Testis (tissue), 3 donors: Measurements from ENCODE around the gene TGFA. TPM values are rescaled to one million over a fixed set of nuclear protein-coding genes. Genes with fewer than 3 reads are reported as not detected.

Experiments used
- DNase-seq: peaks from one replicate; pipeline ENCODE4 v3.0.0-alpha.2; 2019
- H3K27ac ChIP-seq, 2 donors: fragments of 200-600 bp; sonication (generic); one replicate each; pipeline ENCODE4 v1.5.1; 2019
- H3K27me3 ChIP-seq: fragments of 200-600 bp; sonication (generic); one replicate; pipeline ENCODE4 v1.5.1; 2019
- H3K36me3 ChIP-seq: fragments of 200-600 bp; sonication (generic); one replicate; pipeline ENCODE4 v1.5.1; 2017; ENCODE audit warnings: low read depth; ENCODE audit errors: missing control alignments
- H3K4me1 ChIP-seq: fragments of 200-600 bp; sonication (generic); one replicate; pipeline ENCODE4 v1.5.1; 2019
- H3K4me3 ChIP-seq, 2 donors: fragments of 200-600 bp; sonication (generic); one replicate each; pipeline ENCODE4 v1.5.1; 2017 to 2019
- H3K9me3 ChIP-seq: fragments of 200-600 bp; sonication (generic); one replicate; pipeline ENCODE4 v1.5.1; 2017
- POLR2A ChIP-seq: fragments of 450-650 bp; IDR thresholded peaks from one replicate; pipeline ENCODE4 v1.6.1; 2017; ENCODE audit warnings: antibody characterized with exemption, mild to moderate bottlenecking, moderate library complexity
- WGBS, 2 donors: methylation state at CpG; one replicate each; pipeline ENCODE4 v1.1.5; 2018; 5-methylcytosine and 5-hydroxymethylcytosine counted together
- intact Hi-C: fragments of 100-400 bp; cut with DNase I; formaldehyde crosslinking; loops from one replicate; pipeline ENCODE4 v1.15.1; 2023; ENCODE audit warnings: low total_unique reads
- polyA plus RNA-seq: library from polyadenylated mRNA; stranded (reverse); fragments of 350-450 nt; fragmentation: Illumina TruSeq; extraction: RNeasy Lipid Tissue Mini Kit (QIAGEN cat#74804); gene quantifications from one replicate; pipeline ENCODE4 v1.2.3, GENCODE V29; 2014; ENCODE audit warnings: low read depth, low replicate concordance; ENCODE audit not compliant: insufficient read depth
- total RNA-seq, 2 donors: library from RNA; depleted of rRNA; stranded (reverse); fragments of >200 nt; gene quantifications; one replicate each; pipeline ENCODE4 v1.2.3, GENCODE V29; 2016
- TF ChIP-seq, protein P1 (sequence below), 3 experiments: fragments of 450-650 bp in 2 of 3; fragments of 200-600 bp in 1 of 3; sonication (generic) in 1 of 3; IDR thresholded peaks; one replicate each; pipeline ENCODE4 v1.5.1; 2016 to 2019; ENCODE audit warnings: antibody characterized with exemption in 3 of 3, mild to moderate bottlenecking in 2 of 3, moderate library complexity in 1 of 3

Gene TGFA
- total and polyA plus RNA-seq, 3 donors from 2014 or later, result 0.62 to 5.1 (median 1.3) TPM

DNA sequence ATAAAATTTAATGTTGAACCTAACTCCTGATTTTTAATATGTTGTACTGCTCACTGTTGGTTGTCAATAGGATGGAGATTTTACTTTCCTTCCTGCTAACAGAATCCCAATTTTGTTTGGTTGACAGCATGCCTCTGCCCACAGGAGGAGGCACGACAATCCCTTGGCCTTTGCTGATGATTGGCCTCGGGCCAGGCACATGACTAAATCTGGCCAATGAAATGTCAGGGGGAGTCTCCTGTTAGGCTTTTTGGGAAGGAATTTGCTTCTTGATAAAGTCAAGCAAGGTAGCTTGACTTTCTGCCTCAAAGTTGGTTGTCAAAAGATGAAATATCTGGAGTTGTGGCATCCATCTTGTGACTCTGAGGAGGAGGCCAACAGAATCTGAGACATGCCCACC is 6.8 kb upstream of the TGFA start:
- Histone ChIP-seq H3K9me3 (no peaks in the 10 kb centered on the region), H3K4me3 (no peak overlapping the region), H3K27ac (no peak overlapping the region), H3K36me3 (no peaks in the 10 kb centered on the region), H3K4me1 (peaks cover 9% of the 10 kb centered on the region), H3K27me3 (no peaks in the 10 kb centered on the region)
- 66 to 88% methylated on average over 2 of the region's 2 CpGs for WGBS, 2 donors
- no peak for DNase-seq
- no peak for TF ChIP-seq POLR2A
- TF ChIP-seq, protein P1, sequence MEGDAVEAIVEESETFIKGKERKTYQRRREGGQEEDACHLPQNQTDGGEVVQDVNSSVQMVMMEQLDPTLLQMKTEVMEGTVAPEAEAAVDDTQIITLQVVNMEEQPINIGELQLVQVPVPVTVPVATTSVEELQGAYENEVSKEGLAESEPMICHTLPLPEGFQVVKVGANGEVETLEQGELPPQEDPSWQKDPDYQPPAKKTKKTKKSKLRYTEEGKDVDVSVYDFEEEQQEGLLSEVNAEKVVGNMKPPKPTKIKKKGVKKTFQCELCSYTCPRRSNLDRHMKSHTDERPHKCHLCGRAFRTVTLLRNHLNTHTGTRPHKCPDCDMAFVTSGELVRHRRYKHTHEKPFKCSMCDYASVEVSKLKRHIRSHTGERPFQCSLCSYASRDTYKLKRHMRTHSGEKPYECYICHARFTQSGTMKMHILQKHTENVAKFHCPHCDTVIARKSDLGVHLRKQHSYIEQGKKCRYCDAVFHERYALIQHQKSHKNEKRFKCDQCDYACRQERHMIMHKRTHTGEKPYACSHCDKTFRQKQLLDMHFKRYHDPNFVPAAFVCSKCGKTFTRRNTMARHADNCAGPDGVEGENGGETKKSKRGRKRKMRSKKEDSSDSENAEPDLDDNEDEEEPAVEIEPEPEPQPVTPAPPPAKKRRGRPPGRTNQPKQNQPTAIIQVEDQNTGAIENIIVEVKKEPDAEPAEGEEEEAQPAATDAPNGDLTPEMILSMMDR (IDR thresholded peaks at IDR 0.05), result no peak
- intact Hi-C loops, result no loop called here

DNA sequence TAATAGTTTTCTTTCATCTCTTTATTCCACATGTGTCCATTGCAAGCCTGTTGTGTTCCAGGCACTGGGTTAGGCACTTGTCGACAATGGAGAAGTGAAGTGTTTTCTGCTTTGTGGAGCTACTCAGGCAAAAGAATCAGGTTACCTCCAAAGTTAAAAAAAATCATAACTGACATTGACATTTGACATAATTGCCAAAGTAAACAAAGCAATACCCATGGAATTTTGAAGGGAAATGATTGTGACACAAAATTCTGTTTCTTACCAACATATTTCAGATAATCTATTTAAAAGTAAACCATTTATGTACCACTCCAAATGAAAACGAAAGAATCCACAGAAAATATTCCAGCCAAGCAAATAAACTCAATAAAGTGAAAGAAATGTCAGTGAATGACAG is 6.4 kb upstream of the TGFA start:
- DNase-seq, result no peak
- intact Hi-C loops, result no loop called here
- Histone ChIP-seq H3K4me3 (no peak overlapping the region), H3K9me3 (no peaks in the 10 kb centered on the region), H3K36me3 (no peaks in the 10 kb centered on the region), H3K4me1 (peaks cover 9% of the 10 kb centered on the region), H3K27ac (no peak overlapping the region), H3K27me3 (no peaks in the 10 kb centered on the region)
- 80 to 91% methylated on average over 2 of the region's 2 CpGs for WGBS, 2 donors
- TF ChIP-seq, protein P1 (IDR thresholded peaks at IDR 0.05), result no peak
- TF ChIP-seq POLR2A, result no peak

DNA sequence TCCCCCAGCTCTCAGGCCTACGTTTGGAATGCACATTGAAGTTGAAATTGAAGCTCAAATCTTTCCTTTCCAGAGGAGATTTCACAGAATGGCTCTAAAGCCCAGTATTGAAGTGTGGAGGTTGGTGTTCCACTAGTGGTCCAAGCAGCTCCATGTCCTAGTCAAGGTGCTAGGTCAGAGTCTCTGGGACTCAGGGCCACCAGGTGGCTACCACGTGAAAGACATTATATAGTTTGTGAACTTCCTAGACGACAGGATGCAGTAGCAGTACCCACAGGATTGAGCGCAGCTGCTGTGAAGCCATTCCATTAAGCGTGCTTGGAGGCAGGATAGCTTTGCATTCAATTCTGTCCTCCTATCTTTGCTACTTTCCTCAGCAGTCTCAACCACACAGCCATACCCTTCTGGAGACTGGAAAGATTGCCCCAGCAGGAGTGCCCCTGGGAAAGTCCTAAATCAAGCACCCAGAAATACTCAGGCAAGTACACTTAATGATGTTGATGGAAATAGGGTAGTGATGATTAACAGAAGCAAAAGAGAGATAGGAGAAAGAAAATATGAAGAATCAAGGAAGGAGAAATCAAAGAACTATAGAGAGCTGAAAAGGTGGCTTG is 4.7 kb upstream of the TGFA start:
- 55 to 61% methylated on average over 5 of the region's 5 CpGs for WGBS, 2 donors
- DNase-seq, result no peak
- intact Hi-C loops, result no loop called here

DNA sequence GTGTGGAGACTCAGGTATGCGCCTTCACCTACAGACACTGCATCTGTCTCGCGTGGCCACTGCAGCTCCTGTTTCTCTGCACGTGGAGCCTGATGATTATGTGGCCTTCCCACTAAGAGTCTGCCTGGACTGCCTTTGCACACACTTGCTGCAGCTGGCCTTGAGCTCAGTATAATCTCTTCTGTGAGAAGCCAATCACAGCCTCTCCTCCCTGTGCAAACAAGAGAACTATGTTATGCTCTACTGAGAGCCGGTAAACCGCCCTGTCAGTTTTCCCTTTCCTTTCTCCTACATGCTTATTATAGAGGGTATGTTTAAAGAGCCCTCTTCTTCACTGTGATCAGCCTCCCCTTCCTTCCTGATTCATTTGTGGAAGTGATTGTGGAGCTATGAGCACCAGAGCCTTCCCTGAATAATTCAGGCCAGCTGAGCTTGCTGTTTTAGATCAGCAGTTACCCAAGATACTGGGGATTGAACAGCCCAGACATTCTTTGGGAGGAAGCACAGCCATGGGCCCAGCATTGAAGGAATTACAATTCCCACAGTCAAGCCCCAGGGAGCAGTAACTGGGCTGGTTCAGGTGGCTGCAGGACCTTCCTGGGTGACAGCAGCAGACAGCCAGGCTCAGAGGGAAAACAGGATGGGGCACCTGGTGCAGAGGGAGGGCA is 3.7 kb upstream of the TGFA start:
- intact Hi-C loops, result no loop called here
- WGBS, 2 donors, result 29 to 47% methylated on average over 6 of the region's 6 CpGs
- no peak overlapping the region for H3K27ac ChIP-seq
- peaks cover 9% of the 10 kb centered on the region for H3K4me1 ChIP-seq
- DNase-seq, result peak; percentile 50
- TF ChIP-seq POLR2A, result no peak
- TF ChIP-seq, protein P1 (IDR thresholded peaks at IDR 0.05), result no peak
- no peak overlapping the region for H3K4me3 ChIP-seq
- no peaks in the 10 kb centered on the region for H3K36me3 ChIP-seq
- H3K9me3 ChIP-seq, result no peaks in the 10 kb centered on the region
- no peaks in the 10 kb centered on the region for H3K27me3 ChIP-seq

More for the DNA sequence above, 4.7 kb upstream of the TGFA start:
- H3K27ac ChIP-seq, result no peak overlapping the region
- H3K9me3 ChIP-seq, result no peaks in the 10 kb centered on the region
- no peak for TF ChIP-seq POLR2A
- TF ChIP-seq, protein P1 (IDR thresholded peaks at IDR 0.05), result no peak
- H3K36me3 ChIP-seq, result no peaks in the 10 kb centered on the region
- H3K4me1 ChIP-seq, result peaks cover 9% of the 10 kb centered on the region
- H3K4me3 ChIP-seq, result no peak overlapping the region
- no peaks in the 10 kb centered on the region for H3K27me3 ChIP-seq

DNA sequence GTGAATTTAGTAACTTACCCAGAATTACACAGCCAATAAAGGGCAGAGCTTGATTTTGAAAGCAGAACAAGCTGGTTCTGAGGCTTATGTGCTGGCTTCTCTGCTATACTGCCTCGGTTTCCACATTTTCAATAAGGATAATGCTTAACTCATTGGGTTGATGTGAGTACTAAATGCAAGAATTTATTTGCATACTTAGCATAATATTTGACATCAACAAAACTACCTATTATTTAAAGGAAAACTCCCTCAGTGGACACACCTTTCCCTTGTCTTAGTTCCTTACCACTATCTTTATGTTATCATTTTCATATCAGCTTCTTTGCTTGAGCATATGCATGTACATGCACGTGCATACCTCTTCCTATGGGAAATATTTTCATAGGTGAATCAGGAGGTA is 3.0 kb upstream of the TGFA start:
- no peaks in the 10 kb centered on the region for H3K27me3 ChIP-seq
- no peak overlapping the region for H3K27ac ChIP-seq
- H3K4me3 ChIP-seq, result no peak overlapping the region
- WGBS, 2 donors, result 62 to 65% methylated on average over 2 of the region's 2 CpGs
- H3K9me3 ChIP-seq, result no peaks in the 10 kb centered on the region
- H3K4me1 ChIP-seq, result peaks cover 9% of the 10 kb centered on the region
- TF ChIP-seq, protein P1 (IDR thresholded peaks at IDR 0.05), result no peak
- no peak for TF ChIP-seq POLR2A
- H3K36me3 ChIP-seq, result no peaks in the 10 kb centered on the region
- intact Hi-C loops, result no loop called here
- no peak for DNase-seq
